ENCODE data around the gene UCHL1. TPM values are rescaled to one million over a fixed set of nuclear protein-coding genes. Genes with fewer than 3 reads are reported as not detected.

UCHL1 gene
- total and polyA plus RNA-seq, 10 of the 15 experiments (the other 5 are each of a cell fraction or from before 2014, with no cell fraction given) = 0.29 to 178 (median 125) TPM

DNA sequence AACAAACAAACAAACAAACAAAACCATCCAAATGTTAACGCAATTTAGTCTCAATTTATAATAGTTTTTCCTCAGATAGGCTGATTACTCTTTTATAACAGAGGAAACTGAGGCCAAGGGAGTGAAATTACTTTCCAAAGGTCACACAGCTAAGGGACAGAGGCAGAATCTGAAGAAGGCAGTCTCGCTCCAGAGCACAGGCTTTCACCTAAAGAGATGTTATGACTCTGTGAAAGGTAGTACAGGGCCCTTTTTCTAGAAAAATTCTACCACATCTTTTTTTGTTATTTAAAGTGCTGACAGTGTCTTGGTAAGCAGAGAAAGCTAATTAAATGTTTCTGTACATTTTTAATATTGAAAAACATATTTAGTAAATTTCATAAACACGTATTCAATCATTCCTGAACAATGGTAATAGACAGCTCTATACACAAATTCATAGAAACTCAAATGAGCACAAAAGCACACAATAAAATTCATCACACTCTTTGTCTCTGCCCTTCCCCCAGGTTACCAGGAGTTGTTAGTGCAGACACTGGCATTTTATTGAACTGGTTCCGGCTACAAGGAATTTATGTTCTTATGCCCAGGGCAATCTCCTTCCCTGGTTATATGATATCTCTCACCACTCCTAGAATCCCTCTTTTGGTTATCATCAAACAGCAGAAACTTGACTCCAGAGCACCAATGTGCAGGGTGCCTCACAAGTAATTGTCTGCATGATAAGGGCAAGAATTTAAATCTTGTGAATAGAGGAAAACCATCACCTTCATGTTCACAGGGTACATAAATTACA is 34.7 kb upstream of the UCHL1 start (continued):
- TF ChIP-seq IRF5 (IDR thresholded peaks at IDR 0.05; ENCODE audit: borderline replicate concordance) = no peak
- no peak for TF ChIP-seq CUX1 (IDR thresholded peaks at IDR 0.05; ENCODE audit: insufficient replicate concordance, low read depth, low read length)
- TF ChIP-seq, protein P1, sequence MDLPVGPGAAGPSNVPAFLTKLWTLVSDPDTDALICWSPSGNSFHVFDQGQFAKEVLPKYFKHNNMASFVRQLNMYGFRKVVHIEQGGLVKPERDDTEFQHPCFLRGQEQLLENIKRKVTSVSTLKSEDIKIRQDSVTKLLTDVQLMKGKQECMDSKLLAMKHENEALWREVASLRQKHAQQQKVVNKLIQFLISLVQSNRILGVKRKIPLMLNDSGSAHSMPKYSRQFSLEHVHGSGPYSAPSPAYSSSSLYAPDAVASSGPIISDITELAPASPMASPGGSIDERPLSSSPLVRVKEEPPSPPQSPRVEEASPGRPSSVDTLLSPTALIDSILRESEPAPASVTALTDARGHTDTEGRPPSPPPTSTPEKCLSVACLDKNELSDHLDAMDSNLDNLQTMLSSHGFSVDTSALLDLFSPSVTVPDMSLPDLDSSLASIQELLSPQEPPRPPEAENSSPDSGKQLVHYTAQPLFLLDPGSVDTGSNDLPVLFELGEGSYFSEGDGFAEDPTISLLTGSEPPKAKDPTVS (IDR thresholded peaks at IDR 0.05; ENCODE audit: low read depth, low read length) = no peak
- no peak for TF ChIP-seq ZNF24 (IDR thresholded peaks at IDR 0.05)
- no peak for TF ChIP-seq KDM1A (IDR thresholded peaks at IDR 0.05; ENCODE audit: borderline replicate concordance)
- no peak for TF ChIP-seq MTA3 (IDR thresholded peaks at IDR 0.05; ENCODE audit: borderline replicate concordance, low read length)
- no peak for TF ChIP-seq ZNF274 (IDR thresholded peaks at IDR 0.05; ENCODE audit: insufficient read depth, insufficient read length)

Measured in GM12878 (cell line).